Stimulated activated CD4-positive, alpha-beta T cell treated with anti-CD3 and anti-CD28 coated beads, TNF-alpha, amount 100 ng/mL, for 1 hour (primary cell): ENCODE measurements around the gene ARHGEF16.

ENCODE experiments used
- DNase-seq, 3 donors: peaks; one replicate each; pipeline ENCODE4 v3.0.0-alpha.2; 2020; ENCODE audit warnings: low read depth in 3 of 3, low spot score in 1 of 3

The ARHGEF16 gene

GRCh38 chr1:3501437-3501836 is 47.0 kb downstream of the ARHGEF16 start:
- no peak for DNase-seq

GRCh38 chr1:3501856-3502640 is 47.6 kb downstream of the ARHGEF16 start:
- DNase-seq, result no peak

GRCh38 chr1:3502641-3503524 is 48.4 kb downstream of the ARHGEF16 start:
- DNase-seq, result no peak

GRCh38 chr1:3503525-3503886 is 49.0 kb downstream of the ARHGEF16 start:
- DNase-seq, result no peak

GRCh38 chr1:3504151-3504821 is 49.8 kb downstream of the ARHGEF16 start:
- DNase-seq, result no peak

GRCh38 chr1:3504822-3505153 is 50.3 kb downstream of the ARHGEF16 start:
- no peak for DNase-seq

- no peak for DNase-seq
Measured at GRCh38 chr1:3505161-3505560, 50.7 kb downstream of the ARHGEF16 start.

- DNase-seq, result no peak
Measured at GRCh38 chr1:3506041-3506440, 51.6 kb downstream of the ARHGEF16 start.

GRCh38 chr1:3506943-3507342 is 52.5 kb downstream of the ARHGEF16 start:
- no peak for DNase-seq

- no peak for DNase-seq
Measured at GRCh38 chr1:3507636-3508275, 53.3 kb downstream of the ARHGEF16 start.

- no peak for DNase-seq
Measured at GRCh38 chr1:3508757-3509415, 54.4 kb downstream of the ARHGEF16 start.

GRCh38 chr1:3509721-3510120 is 55.3 kb downstream of the ARHGEF16 start:
- DNase-seq, result no peak

GRCh38 chr1:3510136-3510955 is 55.9 kb downstream of the ARHGEF16 start:
- no peak for DNase-seq

GRCh38 chr1:3510956-3511250 is 56.4 kb downstream of the ARHGEF16 start:
- DNase-seq, result no peak

- no peak for DNase-seq
Measured at GRCh38 chr1:3511306-3511705, 56.8 kb downstream of the ARHGEF16 start.

- no peak for DNase-seq
Measured at GRCh38 chr1:3511856-3512255, 57.4 kb downstream of the ARHGEF16 start.

- no peak for DNase-seq
Measured at GRCh38 chr1:3514404-3514803, 59.9 kb downstream of the ARHGEF16 start.

- DNase-seq, result no peak
Measured at GRCh38 chr1:3515272-3515671, 60.8 kb downstream of the ARHGEF16 start.

- no peak for DNase-seq
Measured at GRCh38 chr1:3515774-3516480, 61.5 kb downstream of the ARHGEF16 start.

- DNase-seq, result no peak
Measured at GRCh38 chr1:3516481-3516869, 62.0 kb downstream of the ARHGEF16 start.
